GM20431 (cell line): ENCODE measurements around the gene BPIFA2.

Source experiments
- in situ Hi-C: fragments of 300-500 bp; cut with MseI, MboI; formaldehyde crosslinking; loops from one replicate; pipeline ENCODE4 v1.15.0; 2020; ENCODE audit warnings: low sequenced_read_pairs; ENCODE audit not compliant: unreplicated experiment

Gene BPIFA2

GRCh38 chr20:33191484-33191883 is 23.5 kb downstream of the BPIFA2 start:
- in situ Hi-C loops = no loop called here

DNA sequence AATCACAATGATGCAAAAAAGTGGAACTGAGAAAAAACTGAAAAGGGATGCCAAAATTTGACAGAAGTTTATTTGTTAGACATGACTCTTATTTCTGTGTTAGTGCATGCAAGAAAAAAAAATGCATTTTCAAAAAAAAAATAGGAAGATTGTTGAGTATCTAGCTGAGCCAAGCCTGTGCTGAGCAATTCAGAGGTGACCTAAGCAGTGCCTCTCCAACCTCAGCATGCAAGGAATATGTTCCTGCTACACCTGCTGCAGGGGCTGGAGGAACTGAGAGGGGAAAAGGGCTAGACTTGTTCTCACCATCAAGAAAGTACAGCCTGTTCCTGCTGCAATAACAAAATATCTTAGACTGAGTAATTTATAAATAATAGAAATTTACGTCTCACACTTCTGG is 24.0 kb downstream of the BPIFA2 start:
- in situ Hi-C loops = no loop called here

- in situ Hi-C loops = no loop called here
Measured at GRCh38 chr20:33192912-33193501, 25.0 kb downstream of the BPIFA2 start.

- in situ Hi-C loops = no loop called here
Measured at GRCh38 chr20:33199026-33199425, 31.1 kb downstream of the BPIFA2 start.

- in situ Hi-C loops = no loop called here
Measured at GRCh38 chr20:33202451-33202850, 34.5 kb downstream of the BPIFA2 start.

GRCh38 chr20:33203444-33203843 is 35.5 kb downstream of the BPIFA2 start:
- in situ Hi-C loops = no loop called here

- in situ Hi-C loops = no loop called here
Measured at GRCh38 chr20:33209789-33210188, 41.8 kb downstream of the BPIFA2 start.

DNA sequence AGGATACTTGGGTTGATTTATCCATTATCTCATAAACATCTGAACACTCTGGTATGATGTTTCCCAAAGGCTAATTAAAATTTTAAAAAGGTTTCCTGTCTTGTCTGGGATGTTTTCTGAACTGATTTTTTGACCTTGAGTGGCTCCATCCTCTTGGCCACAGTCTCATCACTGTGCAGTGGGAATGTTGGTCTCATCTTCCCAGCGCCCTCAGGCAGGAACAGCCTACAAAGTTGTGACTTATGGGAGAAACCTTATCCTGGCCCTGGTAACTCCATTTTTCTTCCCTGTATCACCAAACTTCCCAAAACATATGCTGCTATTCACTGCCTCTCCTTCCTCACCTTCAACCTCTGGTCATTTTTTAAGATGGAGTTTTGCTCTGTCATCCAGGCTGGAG is 42.4 kb downstream of the BPIFA2 start:
- in situ Hi-C loops = no loop called here

GRCh38 chr20:33211817-33212424 is 44.0 kb downstream of the BPIFA2 start:
- in situ Hi-C loops = no loop called here

- in situ Hi-C loops = no loop called here
Measured at GRCh38 chr20:33217052-33217451, 49.1 kb downstream of the BPIFA2 start, which contains the start of gene BPIFA3. Gene BPIFA3 (plus strand): TSS chr20:33217352. CDS start chr20:33217537, 185 bp downstream.

- in situ Hi-C loops = no loop called here
Measured at GRCh38 chr20:33224399-33224798, 56.4 kb downstream of the BPIFA2 start.

- in situ Hi-C loops = no loop called here
Measured at GRCh38 chr20:33229843-33230242, 61.9 kb downstream of the BPIFA2 start.
